SHP77 treated with DMSO at 0.1 percent for 48 hours (cell line): ENCODE measurements around the gene SH3D19.
"Not testable (repeated sequence)": the region's sequence is repeated elsewhere in the genome, so short reads cannot be mapped to it uniquely, and the experiment has no call there.

ENCODE experiments used
- DNase-seq: peaks from one replicate; lab custom pipeline; 2025; lab: John Stamatoyannopoulos, UW

The SH3D19 gene

DNA sequence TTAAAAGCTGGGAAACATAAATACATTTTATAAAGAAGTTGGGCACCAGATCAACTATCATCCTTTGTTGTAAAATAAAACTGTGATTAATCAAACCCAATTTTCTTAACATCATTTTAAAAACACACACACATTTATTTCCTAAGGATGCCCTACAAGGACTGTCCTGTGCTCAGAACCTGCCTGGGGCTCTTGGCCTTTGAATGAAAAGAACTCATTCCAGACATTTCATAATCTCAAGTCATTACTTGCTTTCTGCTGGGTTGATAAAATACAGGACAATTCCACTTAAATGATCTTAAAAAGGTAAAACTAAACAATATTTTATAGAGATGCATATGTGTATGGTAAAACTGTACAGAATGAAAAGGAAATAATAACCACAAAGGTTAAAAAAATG lies 2.8 kb downstream of the SH3D19 start:
- DNase-seq, result no peak

DNA sequence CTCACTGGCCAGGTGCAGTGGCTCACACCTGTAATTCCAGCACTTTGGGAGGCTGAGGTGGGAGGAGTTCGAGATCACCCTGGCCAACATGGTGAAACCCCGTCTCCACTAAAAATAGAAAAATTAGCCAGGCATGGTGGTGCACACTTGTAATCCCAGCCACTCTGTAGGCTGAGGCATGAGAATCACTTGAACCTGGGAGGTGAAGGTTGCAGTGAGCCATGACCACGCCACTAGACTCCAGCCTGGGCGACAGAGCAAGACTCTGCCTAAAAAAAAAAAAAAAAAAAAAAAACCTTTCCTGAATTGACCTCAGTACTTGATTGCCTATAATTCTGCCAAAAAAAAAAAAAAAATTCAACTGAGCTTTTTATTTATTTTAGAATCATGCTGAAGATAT lies 3.2 kb downstream of the SH3D19 start:
- DNase-seq, result not testable (repeated sequence)

GRCh38 chr4:151321586-151321985 lies 3.8 kb downstream of the SH3D19 start:
- DNase-seq, result no peak

GRCh38 chr4:151319490-151319889 lies 5.9 kb downstream of the SH3D19 start:
- no peak for DNase-seq

DNA sequence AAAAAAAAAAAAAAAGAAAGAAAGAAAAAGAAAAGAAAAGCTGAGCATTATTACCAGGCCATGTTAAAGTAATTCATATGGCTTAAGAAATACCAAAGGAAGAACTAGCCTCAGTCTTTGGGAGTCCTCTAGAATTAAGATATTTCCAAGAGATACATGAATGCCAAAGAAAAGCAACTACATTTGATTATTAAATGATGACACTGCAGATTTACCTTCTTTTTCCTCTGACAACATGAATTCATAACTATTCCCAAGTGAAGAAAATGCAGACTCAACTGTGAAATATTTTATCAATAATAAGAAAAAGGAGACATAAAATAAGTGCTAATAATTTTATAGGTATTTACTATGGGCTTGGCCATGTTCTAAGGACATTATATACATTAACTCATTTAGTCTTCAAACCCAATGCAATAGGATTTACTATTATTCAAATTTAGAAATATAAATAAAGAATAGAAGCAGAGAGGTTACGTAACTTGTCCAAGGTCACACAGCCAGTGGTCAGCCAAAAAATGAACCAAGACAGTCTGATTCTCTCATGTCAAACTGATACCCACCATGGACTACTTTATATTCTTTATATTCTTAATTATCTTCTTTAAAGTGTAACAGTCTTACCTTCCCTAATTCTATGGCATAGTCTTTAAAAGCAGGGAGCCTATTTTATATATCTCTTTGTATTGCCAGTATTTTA lies 6.9 kb downstream of the SH3D19 start:
- no peak for DNase-seq

- DNase-seq, result no peak
Observed at GRCh38 chr4:151316645-151317044, 8.8 kb downstream of the SH3D19 start.

- DNase-seq, result no peak
Observed at GRCh38 chr4:151315212-151315886, 10.1 kb downstream of the SH3D19 start.

- DNase-seq, result no peak
Observed at GRCh38 chr4:151314479-151314878, 10.9 kb downstream of the SH3D19 start.

GRCh38 chr4:151314010-151314355 lies 11.4 kb downstream of the SH3D19 start:
- no peak for DNase-seq

DNA sequence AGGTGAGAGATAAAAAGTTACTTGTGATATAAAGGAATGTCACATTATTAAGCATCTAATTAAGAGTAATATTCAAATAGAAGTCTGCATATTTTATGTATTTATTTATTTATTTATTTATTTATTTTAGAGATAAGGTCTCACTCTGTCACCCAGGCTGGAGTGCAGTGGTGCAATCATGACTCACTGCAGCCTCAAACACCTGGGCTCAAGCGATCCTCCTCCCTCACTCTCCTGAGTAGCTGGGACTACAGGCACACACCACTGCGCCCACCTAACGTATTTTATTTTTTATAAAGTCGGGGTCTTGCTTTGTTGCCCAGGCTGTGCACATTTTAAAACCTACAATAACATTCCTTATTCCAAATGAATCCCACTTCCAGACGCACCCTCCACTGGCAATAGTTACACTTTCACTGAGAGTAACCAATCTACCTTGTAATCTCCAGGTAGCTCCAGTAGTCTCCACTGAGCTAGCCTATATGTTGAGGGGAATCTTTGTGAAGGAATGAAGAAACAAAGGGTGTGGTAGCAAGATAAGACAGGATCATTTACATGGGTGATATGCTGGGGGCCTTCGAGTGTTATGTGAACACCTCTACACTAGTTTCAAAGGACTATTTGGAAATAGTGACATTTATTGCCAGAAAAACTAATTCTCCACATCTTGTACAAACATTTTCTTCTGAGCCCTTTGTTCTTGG lies 11.9 kb downstream of the SH3D19 start:
- DNase-seq, result no peak

DNA sequence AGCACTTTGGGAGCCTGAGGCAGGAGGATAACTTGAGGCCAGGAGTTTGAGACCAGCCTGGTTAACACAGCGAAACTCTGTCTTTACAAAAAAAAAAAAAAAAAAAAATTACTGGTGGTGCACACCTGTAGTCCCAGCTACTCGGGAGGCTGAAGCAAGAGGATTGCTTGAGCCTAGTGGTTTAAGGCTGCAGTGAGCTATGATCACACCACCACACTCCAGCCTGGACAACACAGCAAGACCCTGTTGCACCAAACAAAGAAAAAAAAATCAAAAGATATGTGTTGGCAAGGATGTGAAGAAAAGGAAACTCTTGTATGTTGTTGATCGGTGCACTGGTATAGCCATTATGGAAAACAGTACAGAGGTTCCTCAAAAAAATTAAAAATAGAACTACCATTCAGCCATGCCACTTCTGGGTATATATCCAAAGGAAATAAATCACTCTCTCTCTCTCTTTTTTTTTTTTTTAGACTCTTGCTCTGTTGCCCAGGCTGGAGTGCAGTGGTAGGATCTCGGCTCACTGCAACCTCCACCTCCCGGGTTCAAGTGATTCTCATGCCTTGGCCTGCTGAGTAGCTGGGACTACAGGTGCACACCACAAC lies 15.2 kb downstream of the SH3D19 start:
- DNase-seq, result no peak

DNA sequence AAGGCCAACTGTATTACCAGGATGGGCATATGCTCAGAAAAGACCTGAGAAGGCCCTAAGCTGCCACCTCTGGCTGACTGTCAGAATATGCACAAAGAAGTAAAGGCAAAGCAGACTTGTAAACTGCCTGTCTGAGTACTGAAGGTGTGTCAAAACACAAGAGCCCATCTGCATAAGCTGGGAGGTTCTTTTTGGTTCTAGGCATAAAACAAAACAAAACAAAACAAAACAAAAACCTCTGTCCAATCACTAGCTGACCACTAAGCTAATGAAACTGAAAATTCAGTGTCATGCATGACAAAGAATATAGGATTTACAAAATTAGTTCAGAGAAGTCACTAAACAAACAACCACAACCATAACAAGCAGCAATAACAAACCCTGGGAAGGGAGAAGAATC lies 20.6 kb downstream of the SH3D19 start:
- DNase-seq, result no peak

- DNase-seq, result no peak
Observed at GRCh38 chr4:151304226-151304625, 21.2 kb downstream of the SH3D19 start.

DNA sequence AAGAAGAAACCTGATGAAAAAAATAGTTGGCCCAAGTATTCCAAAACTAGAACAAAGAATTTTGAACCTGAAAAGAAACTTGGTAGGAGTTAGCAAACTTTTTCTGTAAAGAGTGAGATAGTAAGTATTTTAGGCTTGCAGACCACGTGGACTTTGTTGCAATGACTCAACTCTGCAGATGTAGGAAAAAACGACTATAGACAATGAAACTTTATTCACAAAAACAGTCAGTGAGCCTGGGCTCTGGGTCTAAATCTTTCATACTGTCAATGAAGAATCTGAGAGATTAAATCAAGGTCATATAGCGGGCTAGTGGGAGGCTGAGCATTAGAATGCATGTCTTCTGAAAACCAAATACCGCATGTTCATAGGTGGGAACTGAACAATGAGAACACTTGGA lies 23.0 kb downstream of the SH3D19 start:
- DNase-seq, result no peak

DNA sequence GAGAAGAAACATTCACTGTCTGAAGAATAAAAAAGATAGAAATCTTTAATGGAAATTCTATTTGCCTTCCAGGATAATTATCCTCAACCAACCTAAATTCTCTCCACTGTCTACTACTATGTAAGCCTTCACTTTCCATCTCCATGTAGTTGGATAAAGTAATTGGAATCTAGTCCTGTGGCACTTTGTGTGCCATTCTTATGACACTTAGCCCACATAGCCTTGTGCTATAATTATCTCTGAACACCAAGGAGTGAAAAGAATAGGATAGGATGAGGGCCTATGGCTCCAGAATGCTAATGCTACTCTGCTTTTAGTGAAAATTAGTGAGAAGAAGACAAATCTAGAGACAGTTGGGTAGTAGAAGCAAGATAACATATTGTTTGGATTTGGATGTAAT lies 28.2 kb downstream of the SH3D19 start:
- DNase-seq, result no peak

GRCh38 chr4:151296227-151296626 lies 29.2 kb downstream of the SH3D19 start:
- DNase-seq, result no peak

- no peak for DNase-seq
Observed at GRCh38 chr4:151294833-151295496, 30.4 kb downstream of the SH3D19 start.

- no peak for DNase-seq
Observed at GRCh38 chr4:151292038-151292437, 33.4 kb downstream of the SH3D19 start.

DNA sequence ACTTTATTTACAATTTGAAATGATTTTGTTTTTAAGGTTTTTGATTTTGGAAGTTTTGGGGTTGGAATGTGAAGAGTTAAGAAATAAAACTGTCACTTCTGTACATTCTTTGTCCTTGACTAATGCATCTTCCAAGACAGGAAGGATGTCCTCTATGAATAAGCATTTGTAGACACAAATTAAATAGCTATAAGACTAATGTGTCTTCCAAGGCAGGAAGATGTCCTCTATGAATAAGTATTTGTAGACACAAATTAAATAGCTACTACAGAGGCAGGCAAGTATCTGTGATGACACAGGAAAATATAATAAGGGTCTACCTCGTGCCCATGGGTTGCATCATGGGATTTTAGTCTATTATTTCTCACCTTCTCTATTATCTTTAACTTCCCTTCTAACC lies 33.9 kb downstream of the SH3D19 start:
- no peak for DNase-seq

- DNase-seq, result no peak
Observed at GRCh38 chr4:151287409-151287808, 38.0 kb downstream of the SH3D19 start.

- DNase-seq, result no peak
Observed at GRCh38 chr4:151284534-151285245, 40.7 kb downstream of the SH3D19 start.
